Measurements from ENCODE around the gene RBMS2.
A peak's percentile ranks its signal among the peaks of the same experiment; 100 is the strongest.
"Not testable (repeated sequence)": the region's sequence is repeated elsewhere in the genome, so short reads cannot be mapped to it uniquely, and the experiment has no call there.

Gene RBMS2, protein sequence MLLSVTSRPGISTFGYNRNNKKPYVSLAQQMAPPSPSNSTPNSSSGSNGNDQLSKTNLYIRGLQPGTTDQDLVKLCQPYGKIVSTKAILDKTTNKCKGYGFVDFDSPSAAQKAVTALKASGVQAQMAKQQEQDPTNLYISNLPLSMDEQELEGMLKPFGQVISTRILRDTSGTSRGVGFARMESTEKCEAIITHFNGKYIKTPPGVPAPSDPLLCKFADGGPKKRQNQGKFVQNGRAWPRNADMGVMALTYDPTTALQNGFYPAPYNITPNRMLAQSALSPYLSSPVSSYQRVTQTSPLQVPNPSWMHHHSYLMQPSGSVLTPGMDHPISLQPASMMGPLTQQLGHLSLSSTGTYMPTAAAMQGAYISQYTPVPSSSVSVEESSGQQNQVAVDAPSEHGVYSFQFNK

DNA sequence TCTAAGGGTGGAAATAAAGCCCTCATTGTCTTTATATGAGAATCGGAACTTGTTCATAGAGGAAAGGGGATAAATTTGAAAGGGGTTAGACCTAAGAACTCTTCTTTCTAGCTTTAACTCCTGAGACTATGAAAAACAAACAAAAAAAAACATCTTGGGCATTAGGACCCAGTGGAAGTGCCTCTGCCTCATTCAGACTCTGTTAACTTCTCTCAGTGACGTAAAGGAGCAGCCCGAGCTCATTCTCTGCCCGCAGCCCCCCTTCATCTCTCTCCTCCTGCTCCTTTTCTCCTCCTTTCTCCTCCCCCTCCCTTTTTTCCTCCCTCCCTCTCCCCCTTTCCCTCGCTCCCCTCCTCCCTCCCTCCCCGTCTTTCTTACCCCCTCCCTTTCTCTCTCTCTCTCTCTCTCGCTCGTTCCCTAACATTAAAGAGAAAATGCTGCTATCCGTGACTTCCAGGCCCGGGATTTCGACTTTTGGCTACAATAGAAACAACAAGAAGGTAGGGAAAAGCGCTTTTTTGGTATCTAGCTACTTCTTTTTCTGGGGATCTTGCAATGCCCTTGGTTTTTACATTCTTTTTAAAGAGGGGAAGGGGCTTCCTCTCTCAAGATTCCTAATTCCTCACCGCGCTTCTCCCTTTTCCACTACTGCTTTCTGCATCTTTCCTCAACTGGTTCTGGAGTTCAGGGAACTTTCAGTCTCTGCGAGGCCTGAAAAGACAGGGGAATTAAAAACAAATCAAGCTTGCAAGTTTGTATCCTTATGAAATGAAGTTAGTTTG lies at the start of gene RBMS2:
TSS of gene RBMS2 (plus strand) at position 231 of the 782 bp plus-strand sequence. CDS start at position 435, 204 bp downstream.
- peak; percentile 75 for DNase-seq (ENCODE audit: low read depth, low spot score)

DNA sequence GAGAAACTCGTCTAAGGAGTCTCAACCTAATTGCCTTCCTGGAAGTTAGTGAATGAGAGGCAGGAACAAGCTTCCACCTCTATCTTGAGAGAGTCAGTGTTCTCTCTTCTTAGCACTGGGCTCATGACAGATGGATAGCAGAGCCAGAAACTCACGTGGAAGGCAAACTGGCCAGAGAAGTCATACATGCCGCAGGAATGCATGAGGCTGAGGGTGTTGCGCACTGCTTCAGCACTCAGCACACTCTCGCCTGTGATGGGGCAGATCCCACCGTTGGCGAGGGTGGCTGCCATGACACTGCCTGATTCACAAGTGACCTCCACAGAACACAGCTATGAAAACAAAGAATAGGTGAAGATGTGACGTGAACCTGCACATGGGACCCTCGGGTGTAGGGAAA lies 47.2 kb upstream of the RBMS2 start:
- no peak for DNase-seq (ENCODE audit: low read depth, low spot score)

- no peak for DNase-seq (ENCODE audit: low read depth, low spot score)
These were observed 45.5 kb upstream of the RBMS2 start for GRCh38 chr12:56476143-56476542.

DNA sequence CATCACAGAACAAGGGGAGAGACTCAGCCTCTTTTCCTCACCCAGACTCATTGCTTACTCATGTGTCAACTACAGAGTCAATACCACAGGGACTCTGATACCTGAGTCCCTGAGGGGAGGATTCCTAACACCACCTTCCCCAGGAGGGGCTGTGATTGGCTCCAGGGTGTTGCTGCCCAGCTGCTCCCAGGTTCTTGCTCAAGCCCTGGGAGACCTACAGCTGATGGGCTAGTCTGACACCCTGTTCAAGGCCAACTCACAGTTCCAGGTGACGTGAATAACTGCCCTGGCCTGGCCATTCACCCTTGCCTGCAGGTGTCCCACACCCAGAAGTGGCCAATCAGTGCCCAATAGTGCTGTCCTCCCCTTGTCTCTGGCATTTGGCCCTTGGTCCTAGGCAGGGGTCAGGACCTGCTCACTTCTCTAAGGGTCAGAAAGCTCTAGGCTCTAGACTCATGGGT lies 44.6 kb upstream of the RBMS2 start:
- no peak for DNase-seq (ENCODE audit: low read depth, low spot score)

GRCh38 chr12:56477521-56478225 lies 43.9 kb upstream of the RBMS2 start:
- DNase-seq (ENCODE audit: low read depth, low spot score) = no peak

- DNase-seq (ENCODE audit: low read depth, low spot score) = no peak
These were observed 42.0 kb upstream of the RBMS2 start for GRCh38 chr12:56479625-56480024.

- DNase-seq (ENCODE audit: low read depth, low spot score) = no peak
These were observed 37.1 kb upstream of the RBMS2 start for GRCh38 chr12:56484566-56484965.

- no peak for DNase-seq (ENCODE audit: low read depth, low spot score)
These were observed 34.9 kb upstream of the RBMS2 start for GRCh38 chr12:56486694-56487093.

DNA sequence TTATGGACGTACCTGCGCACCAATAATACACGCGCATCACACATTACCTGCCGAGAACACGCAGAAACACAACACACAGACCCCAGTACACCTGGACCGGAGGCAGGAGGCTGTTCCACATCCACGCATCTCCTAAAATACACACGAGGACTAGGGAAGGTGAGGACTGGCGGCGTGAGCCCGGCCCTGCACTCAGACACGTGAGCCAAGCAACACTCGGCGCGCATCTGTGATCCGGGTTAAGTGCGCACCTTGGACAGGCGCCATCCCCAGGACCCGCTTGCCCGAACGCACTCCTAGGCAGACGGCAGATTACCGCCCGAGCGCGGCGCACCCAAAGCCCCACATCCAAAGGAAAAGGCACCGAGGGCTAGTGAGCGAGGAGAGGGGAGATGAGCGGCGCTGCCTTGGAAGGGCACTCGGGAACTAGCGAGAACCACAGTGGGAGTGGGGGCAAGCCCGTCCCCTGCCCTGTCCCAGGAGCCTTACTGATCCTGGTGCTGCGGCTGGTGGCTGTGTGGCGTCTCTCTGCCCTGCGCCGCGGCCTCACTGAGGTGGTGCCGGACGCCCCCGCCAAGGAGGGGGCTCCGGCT lies 34.1 kb upstream of the RBMS2 start:
- no peak for DNase-seq (ENCODE audit: low read depth, low spot score)

DNA sequence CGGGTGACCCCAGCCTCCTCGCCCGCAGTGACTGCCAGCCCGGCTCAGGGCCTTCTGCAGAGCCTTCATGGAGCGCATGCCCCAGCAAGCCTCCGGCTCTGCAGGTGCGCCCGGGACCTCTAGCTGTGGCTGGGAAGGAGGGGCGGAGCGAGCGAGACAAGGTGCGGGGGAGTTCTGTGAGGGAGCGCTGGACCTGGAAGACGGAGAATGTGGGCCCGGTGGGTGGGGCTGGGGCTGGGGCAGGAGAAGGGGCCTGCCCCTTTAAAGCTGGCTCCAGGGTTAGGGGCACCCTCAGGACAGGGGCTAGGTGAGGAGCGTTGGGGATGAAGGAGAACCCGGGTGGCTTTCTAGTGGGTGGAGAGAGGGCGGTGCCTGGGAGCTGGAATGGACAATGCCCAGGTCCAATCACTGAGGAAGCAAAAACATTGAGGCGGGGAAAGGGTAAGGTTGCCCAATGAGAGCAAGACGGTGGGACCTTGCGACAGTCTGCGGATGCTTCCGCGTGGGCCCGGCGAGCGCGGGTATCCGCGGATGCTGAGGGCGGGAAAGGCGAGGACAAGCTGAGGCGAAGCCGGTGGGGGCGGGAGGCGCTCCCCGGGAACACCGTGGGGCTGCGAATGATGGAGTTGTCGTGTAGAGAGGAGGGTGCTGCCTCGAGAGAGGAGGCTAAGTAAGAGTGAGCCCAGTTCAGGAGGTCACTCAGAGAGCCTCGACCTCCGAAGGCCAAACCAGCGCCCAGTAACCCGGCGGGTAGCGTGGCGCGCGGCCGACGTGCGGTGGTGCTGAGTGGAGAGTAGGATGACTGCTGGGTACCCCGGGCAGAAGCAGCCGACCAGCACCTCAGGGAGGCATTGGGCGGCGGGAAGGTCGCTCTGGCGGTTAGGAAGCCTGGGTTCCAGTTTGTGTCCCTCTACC lies 33.3 kb upstream of the RBMS2 start, which contains the start of gene GLS2:
TSS of gene GLS2 (minus strand) at position 121 of the 915 bp plus-strand sequence. CDS start at position 78, 43 bp downstream.
- no peak for DNase-seq (ENCODE audit: low read depth, low spot score)

GRCh38 chr12:56490360-56490759 lies 31.3 kb upstream of the RBMS2 start:
- no peak for DNase-seq (ENCODE audit: low read depth, low spot score)

GRCh38 chr12:56493409-56494105 lies 28.1 kb upstream of the RBMS2 start:
- DNase-seq (ENCODE audit: low read depth, low spot score) = not testable (repeated sequence)

DNA sequence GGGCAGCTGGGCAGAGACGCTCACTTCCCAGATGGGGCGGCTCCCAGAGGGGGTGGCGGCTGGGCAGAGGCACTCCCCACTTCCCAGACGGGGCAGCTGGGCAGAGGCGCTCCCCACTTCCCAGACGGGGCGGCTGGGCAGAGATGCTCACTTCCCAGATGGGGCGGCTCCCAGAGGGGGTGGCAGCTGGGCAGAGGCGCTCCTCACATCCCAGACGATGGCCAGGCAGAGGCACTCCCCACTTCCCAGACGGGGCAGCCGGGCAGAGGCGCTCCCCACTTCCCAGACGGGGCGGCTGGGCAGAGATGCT lies 27.6 kb upstream of the RBMS2 start:
- not testable (repeated sequence) for DNase-seq (ENCODE audit: low read depth, low spot score)

- not testable (repeated sequence) for DNase-seq (ENCODE audit: low read depth, low spot score)
These were observed 27.1 kb upstream of the RBMS2 start for GRCh38 chr12:56494481-56494880.

GRCh38 chr12:56496704-56497103 lies 24.9 kb upstream of the RBMS2 start:
- not testable (repeated sequence) for DNase-seq (ENCODE audit: low read depth, low spot score)

GRCh38 chr12:56498126-56498902 lies 23.3 kb upstream of the RBMS2 start:
- DNase-seq (ENCODE audit: low read depth, low spot score) = not testable (repeated sequence)

- DNase-seq (ENCODE audit: low read depth, low spot score) = not testable (repeated sequence)
These were observed 22.2 kb upstream of the RBMS2 start for GRCh38 chr12:56499452-56499851.

- not testable (repeated sequence) for DNase-seq (ENCODE audit: low read depth, low spot score)
These were observed 21.7 kb upstream of the RBMS2 start for GRCh38 chr12:56499879-56500278.

- no peak for DNase-seq (ENCODE audit: low read depth, low spot score)
These were observed 10.8 kb upstream of the RBMS2 start for GRCh38 chr12:56510786-56511185.

Data from smooth muscle cell of the brain vasculature (primary cell).